Osteoblast (primary cell): Measurements from ENCODE around the gene ARMC5. TPM values are rescaled to one million over a fixed set of nuclear protein-coding genes. Genes with fewer than 3 reads are reported as not detected.
"Not testable (repeated sequence)": the region's sequence is repeated elsewhere in the genome, so short reads cannot be mapped to it uniquely, and the experiment has no call there.

Experiments
- DNase-seq: peaks from one replicate; pipeline ENCODE4 v3.0.0; 2011; ENCODE audit warnings: low spot score, mixed read lengths; ENCODE audit not compliant: insufficient read length; ENCODE audit errors: missing footprints
- H2AFZ ChIP-seq: 2 replicates; pipeline ENCODE4 v1.6.0; 2011; ENCODE audit warnings: mild to moderate bottlenecking, low read length
- H3K27ac ChIP-seq: 2 replicates; pipeline ENCODE4 v1.5.1; 2011; ENCODE audit warnings: mild to moderate bottlenecking, low read depth, low read length, moderate library complexity
- H3K27me3 ChIP-seq: 2 replicates; pipeline ENCODE4 v1.6.0; 2012; ENCODE audit warnings: mild to moderate bottlenecking, control low read depth, inconsistent platforms, low read length, moderate library complexity; ENCODE audit not compliant: insufficient read depth
- H3K36me3 ChIP-seq: 2 replicates; pipeline ENCODE4 v1.5.1; 2011; ENCODE audit warnings: mild to moderate bottlenecking, low read length, control low read depth, moderate library complexity; ENCODE audit not compliant: insufficient read depth
- H3K4me1 ChIP-seq: 2 replicates; pipeline ENCODE4 v1.5.1; 2011; ENCODE audit warnings: mild to moderate bottlenecking, low read length, control low read depth, moderate library complexity; ENCODE audit not compliant: insufficient read depth
- H3K4me2 ChIP-seq: 2 replicates; pipeline ENCODE4 v1.6.0; 2011; ENCODE audit warnings: mild to moderate bottlenecking, low read length; ENCODE audit not compliant: insufficient read depth
- H3K4me3 ChIP-seq: fragments of 200-600 bp; sonication (generic); 3 replicates; pipeline ENCODE4 v1.5.1; 2012; ENCODE audit warnings: mild to moderate bottlenecking, low read length, inconsistent platforms; ENCODE audit not compliant: insufficient read depth
- H3K79me2 ChIP-seq: 2 replicates; pipeline ENCODE4 v1.6.0; 2012; ENCODE audit warnings: mild to moderate bottlenecking, low read length, control low read depth, inconsistent platforms; ENCODE audit not compliant: insufficient read depth
- H3K9me3 ChIP-seq: 2 replicates; pipeline ENCODE4 v1.5.1; 2011; ENCODE audit warnings: low read depth, low read length, control low read depth
- H4K20me1 ChIP-seq: 2 replicates; pipeline ENCODE4 v1.6.0; 2012; ENCODE audit warnings: mild to moderate bottlenecking, low read length, control low read depth; ENCODE audit not compliant: insufficient read depth
- CTCF ChIP-seq: IDR thresholded peaks from 2 replicates; pipeline ENCODE4 v1.5.1; 2011; ENCODE audit warnings: mild to moderate bottlenecking, low read depth, low read length, moderate library complexity; ENCODE audit errors: extremely low read depth
- total RNA-seq: library from RNA; depleted of rRNA; stranded (reverse); fragments of >200 nt; gene quantifications from 2 replicates; pipeline ENCODE4 v1.2.3, GENCODE V29; 2012

Gene ARMC5
- total RNA-seq, 1 donor = 12.7 TPM

- Histone ChIP-seq H3K36me3 (no peaks in the 10 kb centered on the region), H3K4me2 (no peak overlapping the region), H4K20me1 (no peaks in the 10 kb centered on the region), H3K27me3 (peaks cover 10% of the 10 kb centered on the region), H3K27ac (no peak overlapping the region), H3K9me3 (no peaks in the 10 kb centered on the region), H3K79me2 (no peaks in the 10 kb centered on the region), H3K4me1 (no peaks in the 10 kb centered on the region), H3K4me3 (no peak overlapping the region), H2AFZ (no peak overlapping the region)
- no peak for TF ChIP-seq CTCF
- DNase-seq = no peak
Measured at GRCh38 chr16:31416371-31416770, 42.9 kb upstream of the ARMC5 start.

GRCh38 chr16:31417036-31417435, 42.3 kb upstream of the ARMC5 start:
- not testable (repeated sequence) for H3K4me3 ChIP-seq, DNase-seq, H2AFZ ChIP-seq, H3K27ac ChIP-seq, H3K9me3 ChIP-seq, H3K4me1 ChIP-seq, H4K20me1 ChIP-seq, H3K36me3 ChIP-seq, H3K4me2 ChIP-seq, H3K27me3 ChIP-seq, H3K79me2 ChIP-seq

GRCh38 chr16:31417916-31418315, 41.4 kb upstream of the ARMC5 start:
- no peaks in the 10 kb centered on the region for H3K36me3 ChIP-seq
- no peaks in the 10 kb centered on the region for H3K9me3 ChIP-seq
- no peak for TF ChIP-seq CTCF
- H3K4me3 ChIP-seq = no peak overlapping the region
- H3K27ac ChIP-seq = no peak overlapping the region
- H3K79me2 ChIP-seq = no peaks in the 10 kb centered on the region
- H3K4me1 ChIP-seq = no peaks in the 10 kb centered on the region
- H3K27me3 ChIP-seq = peaks cover 15% of the 10 kb centered on the region
- no peaks in the 10 kb centered on the region for H4K20me1 ChIP-seq
- DNase-seq = no peak
- no peak overlapping the region for H3K4me2 ChIP-seq
- no peak overlapping the region for H2AFZ ChIP-seq

GRCh38 chr16:31420037-31420436, 39.3 kb upstream of the ARMC5 start:
- Histone ChIP-seq H3K27ac (no peak overlapping the region), H2AFZ (no peak overlapping the region), H3K36me3 (no peaks in the 10 kb centered on the region), H3K4me3 (no peak overlapping the region), H3K4me2 (no peak overlapping the region), H3K27me3 (peaks cover 10% of the 10 kb centered on the region), H3K79me2 (no peaks in the 10 kb centered on the region), H3K9me3 (no peaks in the 10 kb centered on the region), H4K20me1 (no peaks in the 10 kb centered on the region), H3K4me1 (no peaks in the 10 kb centered on the region)
- DNase-seq = no peak
- no peak for TF ChIP-seq CTCF
